HTR-8/SVneo (cell line): ENCODE measurements around the gene MRC1.

Experiments used
- DNase-seq: peaks from one replicate; pipeline ENCODE4 v3.0.0; 2011; ENCODE audit warnings: low spot score, mixed read lengths; ENCODE audit not compliant: insufficient read length
- FAIRE-seq: peaks from 2 replicates; lab custom pipeline; 2011; peaks lifted over from hg19 to GRCh38; lab: Jason Lieb, UNC

The MRC1 gene

GRCh38 chr10:17793823-17794644, 15.1 kb upstream of the MRC1 start:
- no peak for DNase-seq
- FAIRE-seq = no peak

GRCh38 chr10:17795083-17795482, 14.1 kb upstream of the MRC1 start:
- FAIRE-seq (no peak), DNase-seq (no peak)

GRCh38 chr10:17795813-17796594, 13.1 kb upstream of the MRC1 start:
- DNase-seq (no peak), FAIRE-seq (no peak)

- DNase-seq (no peak), FAIRE-seq (no peak)
Observed at GRCh38 chr10:17801507-17801906, 7.6 kb upstream of the MRC1 start.

GRCh38 chr10:17802350-17802749, 6.8 kb upstream of the MRC1 start:
- DNase-seq = no peak
- FAIRE-seq = no peak

- DNase-seq (no peak), FAIRE-seq (no peak)
Observed at GRCh38 chr10:17802976-17803375, 6.2 kb upstream of the MRC1 start.

GRCh38 chr10:17805330-17805729, 3.8 kb upstream of the MRC1 start:
- DNase-seq = no peak
- FAIRE-seq = no peak

- DNase-seq (no peak), FAIRE-seq (no peak)
Observed at GRCh38 chr10:17805921-17806577, 3.1 kb upstream of the MRC1 start.

- FAIRE-seq (no peak), DNase-seq (no peak)
Observed at GRCh38 chr10:17811146-17811865, 2.2 kb downstream of the MRC1 start.

- FAIRE-seq (no peak), DNase-seq (no peak)
Observed at GRCh38 chr10:17814973-17815372, 5.8 kb downstream of the MRC1 start.

- DNase-seq (no peak), FAIRE-seq (no peak)
Observed at GRCh38 chr10:17816199-17816598, 7.1 kb downstream of the MRC1 start.

- FAIRE-seq (no peak), DNase-seq (no peak)
Observed at GRCh38 chr10:17817316-17817715, 8.2 kb downstream of the MRC1 start.

- no peak for DNase-seq
- FAIRE-seq = no peak
Observed at GRCh38 chr10:17817790-17818189, 8.6 kb downstream of the MRC1 start.

- FAIRE-seq = no peak
- DNase-seq = no peak
Observed at GRCh38 chr10:17819836-17820235, 10.7 kb downstream of the MRC1 start.

- no peak for DNase-seq
- no peak for FAIRE-seq
Observed at GRCh38 chr10:17820943-17821342, 11.8 kb downstream of the MRC1 start.

- no peak for DNase-seq
- no peak for FAIRE-seq
Observed at GRCh38 chr10:17821893-17822292, 12.7 kb downstream of the MRC1 start.

- no peak for FAIRE-seq
- DNase-seq = no peak
Observed at GRCh38 chr10:17831341-17831740, 22.2 kb downstream of the MRC1 start.

GRCh38 chr10:17831896-17832295, 22.7 kb downstream of the MRC1 start:
- no peak for FAIRE-seq
- no peak for DNase-seq

GRCh38 chr10:17833656-17834055, 24.5 kb downstream of the MRC1 start:
- no peak for DNase-seq
- no peak for FAIRE-seq

GRCh38 chr10:17835688-17836087, 26.5 kb downstream of the MRC1 start:
- no peak for FAIRE-seq
- peak; percentile 76 for DNase-seq
